HG03521 (cell line): ENCODE measurements around the gene RAB11B.
A peak's percentile ranks its signal among the peaks of the same experiment; 100 is the strongest.
"Not testable (repeated sequence)": the region's sequence is repeated elsewhere in the genome, so short reads cannot be mapped to it uniquely, and the experiment has no call there.

Source experiments
- ATAC-seq: cut with Tn5 transposase; IDR thresholded peaks from one replicate; pipeline ENCODE4 v1.9.1; 2021; ENCODE audit warnings: mild to moderate bottlenecking, moderate library complexity; ENCODE audit not compliant: unreplicated experiment

The RAB11B gene

DNA sequence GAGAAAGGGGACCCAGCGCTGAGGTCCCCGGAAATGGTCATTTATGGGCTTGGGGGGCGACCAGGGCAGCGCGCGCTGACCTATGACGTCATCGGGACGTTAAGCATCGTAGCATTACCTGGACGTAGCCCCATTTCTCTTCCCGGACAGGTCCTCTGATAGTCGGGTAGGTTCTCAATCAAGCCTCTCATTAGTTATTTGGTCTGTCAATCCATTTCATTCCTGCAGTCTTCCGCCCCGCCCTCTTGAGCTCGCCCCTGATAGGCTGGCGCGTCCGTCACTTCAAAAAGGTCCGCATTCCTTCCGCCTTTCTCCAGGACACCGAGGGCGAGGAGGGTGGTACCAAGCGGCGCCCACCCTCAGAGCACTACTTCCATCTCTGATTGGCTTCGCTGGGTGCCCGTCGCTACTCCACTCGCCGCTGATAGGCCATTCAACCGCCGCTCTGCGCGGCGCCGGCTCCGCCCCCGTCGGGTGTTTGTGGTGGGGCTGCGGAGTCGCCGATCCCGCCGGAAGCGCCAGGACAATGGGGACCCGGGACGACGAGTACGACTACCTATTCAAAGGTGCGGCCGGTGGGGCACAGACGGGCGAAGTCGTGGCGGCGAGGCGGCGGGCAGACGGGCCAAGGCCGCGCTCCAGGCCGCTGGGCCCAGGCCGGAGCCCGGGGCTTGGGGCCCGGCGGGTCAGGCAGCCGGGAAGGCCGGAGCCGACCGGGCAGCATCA is at the start of gene RAB11B:
Gene RAB11B, plus strand, starts transcription at position 470 of the 726 bp plus-strand sequence. Its CDS starts 57 bp downstream, at position 527.
- ATAC-seq: peak; percentile 89

- ATAC-seq: not testable (repeated sequence)
Measured at GRCh38 chr19:8341504-8341903, 48.7 kb upstream of the RAB11B start.

- no peak for ATAC-seq
Measured at GRCh38 chr19:8342316-8342683, 47.9 kb upstream of the RAB11B start.

GRCh38 chr19:8342684-8343482 is 47.3 kb upstream of the RAB11B start, which contains the start of gene KANK3:
KANK3 (minus strand) TSS chr19:8343262; CDS start chr19:8337828, 5,434 bp downstream.
- peak; percentile 85 for ATAC-seq

DNA sequence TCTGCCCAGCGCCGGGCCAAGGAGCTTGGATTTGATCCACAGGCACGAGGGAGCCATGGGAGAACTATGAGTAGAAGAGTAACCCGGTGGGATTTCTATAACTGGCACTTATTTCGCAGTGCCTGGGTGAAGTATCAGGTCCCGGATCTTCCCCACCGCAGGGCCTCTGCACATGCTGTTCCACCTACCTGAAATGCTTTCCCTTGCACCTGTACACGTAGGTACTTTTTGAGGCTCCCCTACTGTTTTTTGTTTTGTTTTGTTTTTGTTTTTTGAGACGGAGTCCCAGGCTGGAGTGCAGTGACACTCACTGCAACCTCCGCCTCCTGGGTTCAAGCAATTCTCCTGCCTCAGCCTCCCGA is 46.7 kb upstream of the RAB11B start:
- ATAC-seq: no peak

DNA sequence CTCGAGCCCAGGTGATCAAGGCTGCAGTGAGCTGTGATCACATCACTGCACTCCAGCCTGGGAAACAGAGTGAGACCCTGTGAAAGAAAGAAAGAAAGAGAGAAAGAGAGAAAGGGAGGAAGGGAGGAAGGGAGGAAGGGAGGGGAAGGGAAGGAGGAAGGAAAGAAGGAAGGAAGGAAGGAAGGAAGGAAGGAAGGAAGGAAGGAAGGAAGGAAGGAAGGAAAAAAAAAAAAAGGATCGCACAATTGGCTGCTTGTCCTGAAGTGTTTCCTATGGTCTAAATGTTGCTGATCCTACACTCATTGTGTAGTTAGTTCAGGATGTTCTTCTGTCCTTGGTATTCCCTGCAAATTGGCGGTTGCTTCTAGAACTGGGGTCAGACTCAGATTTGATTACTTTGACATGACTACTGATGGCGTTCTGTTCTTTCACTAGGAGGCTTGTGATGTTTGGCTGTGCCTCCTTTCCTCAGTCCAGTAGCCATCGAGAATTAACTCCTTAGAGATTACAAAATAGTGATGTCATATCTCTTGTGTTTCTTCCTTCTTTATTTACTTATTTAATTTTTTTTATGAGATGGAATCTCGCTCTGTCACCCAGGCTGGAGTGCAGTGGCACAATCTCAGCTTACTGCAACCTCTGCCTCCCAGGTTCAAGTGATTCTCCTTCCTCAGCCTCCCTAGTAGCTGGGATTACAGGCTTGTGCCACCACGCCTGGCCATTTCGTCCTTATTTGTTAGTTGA is 40.4 kb upstream of the RAB11B start:
- not testable (repeated sequence) for ATAC-seq

DNA sequence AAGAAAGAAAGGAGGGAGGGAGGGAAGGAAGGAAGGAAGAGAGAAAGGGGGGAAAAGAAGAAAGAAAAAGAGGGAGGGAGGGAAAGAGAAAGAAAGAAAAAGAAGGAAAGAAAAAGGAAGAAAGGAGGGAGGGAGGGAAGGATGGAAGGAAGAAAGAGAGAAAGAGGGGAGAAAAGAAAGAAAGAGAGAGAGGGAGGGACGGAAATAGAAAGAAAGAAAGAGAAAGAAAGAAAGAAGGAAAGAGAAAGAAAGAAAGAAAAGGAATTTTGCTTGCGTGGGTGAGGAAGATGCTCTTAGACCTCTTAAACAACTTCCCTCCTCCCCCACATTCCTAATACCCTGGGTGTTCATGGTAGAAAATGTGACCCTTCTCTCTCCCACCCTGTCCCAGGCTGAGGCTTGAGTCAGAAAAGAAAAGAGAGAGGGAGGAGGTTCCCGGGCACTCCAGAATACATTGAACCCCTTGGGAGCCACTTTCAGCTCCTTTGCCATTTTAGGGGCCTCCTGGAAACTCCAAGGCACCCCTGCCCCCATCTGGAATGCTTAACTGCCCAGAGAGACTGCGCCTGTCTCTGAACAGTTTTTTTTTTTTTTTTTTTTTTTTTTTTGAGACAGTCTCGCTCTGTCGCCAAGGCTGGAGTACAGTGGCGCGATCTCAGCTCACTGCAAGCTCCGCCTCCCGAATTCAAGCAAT is 37.9 kb upstream of the RAB11B start:
- ATAC-seq: no peak

GRCh38 chr19:8352845-8353244 is 37.3 kb upstream of the RAB11B start:
- not testable (repeated sequence) for ATAC-seq

- ATAC-seq: no peak
Measured at GRCh38 chr19:8355631-8356402, 34.3 kb upstream of the RAB11B start.

- no peak for ATAC-seq
Measured at GRCh38 chr19:8357007-8357521, 33.1 kb upstream of the RAB11B start.

GRCh38 chr19:8358948-8359347 is 31.2 kb upstream of the RAB11B start:
- ATAC-seq: no peak

DNA sequence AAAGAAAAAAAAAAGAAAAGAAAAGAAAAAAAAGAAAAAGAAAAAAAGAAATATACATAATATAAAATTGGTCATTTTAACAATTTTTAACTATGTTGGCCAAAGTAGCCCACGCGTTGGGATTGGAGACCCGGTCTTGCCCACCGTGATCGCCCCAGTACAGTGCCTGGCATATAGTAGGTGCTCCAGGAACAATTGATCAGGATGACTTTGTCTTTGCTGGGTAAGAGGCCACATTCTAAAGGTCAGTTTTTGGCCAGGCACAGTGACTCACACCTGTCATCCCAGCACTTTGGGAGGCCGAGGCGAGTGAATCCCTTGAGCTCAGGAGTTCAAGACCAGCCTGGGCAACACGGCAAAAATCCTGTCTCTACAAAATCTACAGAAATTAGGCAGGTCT is 30.0 kb upstream of the RAB11B start:
- ATAC-seq: no peak

GRCh38 chr19:8361921-8362793 is 28.0 kb upstream of the RAB11B start:
- ATAC-seq: no peak

GRCh38 chr19:8363803-8364771 is 26.1 kb upstream of the RAB11B start, which contains the start of gene ANGPTL4:
ANGPTL4 (plus strand) TSS chr19:8364155; CDS start chr19:8364322, 167 bp downstream.
- no peak for ATAC-seq

DNA sequence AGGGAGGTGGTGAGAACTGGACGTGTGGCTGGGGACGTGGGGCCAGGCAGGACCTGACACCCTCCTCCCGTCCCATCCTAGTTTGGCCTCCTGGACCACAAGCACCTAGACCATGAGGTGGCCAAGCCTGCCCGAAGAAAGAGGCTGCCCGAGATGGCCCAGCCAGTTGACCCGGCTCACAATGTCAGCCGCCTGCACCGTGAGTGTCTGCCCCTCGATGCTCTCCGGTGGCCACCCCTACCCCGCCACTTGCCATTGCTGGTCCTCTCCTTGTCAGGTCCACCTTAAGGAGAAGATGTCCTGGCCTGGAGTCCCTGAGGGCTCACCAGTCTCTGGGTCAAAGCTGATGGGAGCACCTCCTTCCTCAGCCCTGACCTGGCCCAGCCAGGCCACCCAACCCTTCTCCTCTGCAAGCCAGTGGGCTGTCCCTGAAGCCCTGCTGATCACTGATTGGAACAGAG is 24.0 kb upstream of the RAB11B start:
- ATAC-seq: no peak

- no peak for ATAC-seq
Measured at GRCh38 chr19:8366961-8367326, 23.2 kb upstream of the RAB11B start.

GRCh38 chr19:8367327-8368001 is 22.7 kb upstream of the RAB11B start:
- no peak for ATAC-seq
